HepG2 (cell line): Measurements from ENCODE around the gene FUT6. TPM values are rescaled to one million over a fixed set of nuclear protein-coding genes. Genes with fewer than 3 reads are reported as not detected.
A peak's percentile ranks its signal among the peaks of the same experiment; 100 is the strongest.

Experiments used
- AFF4 ChIP-seq: sonication (generic); formaldehyde crosslinking; IDR thresholded peaks from 2 replicates; pipeline ENCODE4 v1.4.0; 2020; ENCODE audit warnings: missing genetic modification reagents
- CENPX ChIP-seq: sonication (generic); formaldehyde crosslinking; IDR thresholded peaks from 2 replicates; pipeline ENCODE4 v1.9.0; 2021; ENCODE audit warnings: mild to moderate bottlenecking, missing genetic modification reagents, moderate library complexity
- FOSL2 ChIP-seq: sonication (generic); formaldehyde crosslinking; IDR thresholded peaks from 2 replicates; pipeline ENCODE4 v1.4.0; 2020; ENCODE audit warnings: missing genetic modification reagents
- FUBP1 ChIP-seq: sonication (generic); formaldehyde crosslinking; IDR thresholded peaks from 2 replicates; pipeline ENCODE4 v1.5.1; 2020; ENCODE audit warnings: missing genetic modification reagents, mild to moderate bottlenecking, borderline replicate concordance
- GATAD2A ChIP-seq: IDR thresholded peaks from 2 replicates; pipeline ENCODE4 v1.6.1; 2016
- HDAC1 ChIP-seq: sonication (generic); formaldehyde crosslinking; IDR thresholded peaks from 2 replicates; pipeline ENCODE4 v1.5.1; 2020; ENCODE audit warnings: mild to moderate bottlenecking, missing genetic modification reagents
- HINFP ChIP-seq: sonication (generic); formaldehyde crosslinking; IDR thresholded peaks from 2 replicates; pipeline ENCODE4 v1.4.0; 2020; ENCODE audit warnings: low read depth, mild to moderate bottlenecking, missing genetic modification reagents
- IRF2 ChIP-seq: IDR thresholded peaks from 2 replicates; pipeline ENCODE4 v1.6.1; 2018; ENCODE audit warnings: missing genetic modification reagents, missing compliant biosample characterization
- LRRFIP1 ChIP-seq: sonication (generic); formaldehyde crosslinking; conservative IDR thresholded peaks from 2 replicates; pipeline ENCODE4 v1.4.0; 2020; ENCODE audit warnings: missing genetic modification reagents
- NFKB2 ChIP-seq: sonication (generic); formaldehyde crosslinking; IDR thresholded peaks from 2 replicates; pipeline ENCODE4 v1.4.0; 2020; ENCODE audit warnings: missing genetic modification reagents, borderline replicate concordance
- SAFB2 ChIP-seq: sonication (generic); formaldehyde crosslinking; IDR thresholded peaks from 2 replicates; pipeline ENCODE4 v1.5.1; 2020; ENCODE audit warnings: missing genetic modification reagents, low read depth, mild to moderate bottlenecking, borderline replicate concordance
- SIX4 ChIP-seq: sonication (generic); formaldehyde crosslinking; IDR thresholded peaks from 2 replicates; pipeline ENCODE4 v1.4.0; 2020; ENCODE audit warnings: missing genetic modification reagents
- THAP11 ChIP-seq: IDR thresholded peaks from 2 replicates; pipeline ENCODE4 v1.6.1; 2016; ENCODE audit warnings: missing biosample characterization, missing genetic modification reagents
- TOPORS ChIP-seq: sonication (generic); formaldehyde crosslinking; IDR thresholded peaks from 2 replicates; pipeline ENCODE4 v1.8.0; 2023; ENCODE audit warnings: mild to moderate bottlenecking, missing genetic modification reagents
- ZNF441 ChIP-seq: sonication (generic); formaldehyde crosslinking; IDR thresholded peaks from 2 replicates; pipeline ENCODE4 v1.7.0; 2021; ENCODE audit warnings: missing genetic modification reagents, borderline replicate concordance
- ZNF607 ChIP-seq: sonication (generic); formaldehyde crosslinking; IDR thresholded peaks from 2 replicates; pipeline ENCODE4 v1.5.1; 2020; ENCODE audit warnings: missing genetic modification reagents, mild to moderate bottlenecking, borderline replicate concordance
- ZNF614 ChIP-seq: IDR thresholded peaks from 2 replicates; pipeline ENCODE4 v1.6.1; 2018; ENCODE audit warnings: missing biosample characterization, missing genetic modification reagents, inconsistent platforms, borderline replicate concordance
- ZNF816 ChIP-seq: sonication (generic); formaldehyde crosslinking; IDR thresholded peaks from 2 replicates; pipeline ENCODE4 v1.8.0; 2022; ENCODE audit warnings: missing genetic modification reagents, mild to moderate bottlenecking, borderline replicate concordance
- ZSCAN25 ChIP-seq: sonication (generic); formaldehyde crosslinking; IDR thresholded peaks from 2 replicates; pipeline ENCODE4 v1.8.0; 2022; ENCODE audit warnings: mild to moderate bottlenecking, missing genetic modification reagents
- polyA plus RNA-seq, 8 experiments: library from polyadenylated mRNA; depleted of rRNA in 3 of 8; stranded (reverse) in 7 of 8; unstranded in 1 of 8; fragments of >200 nt; fragmentation: Illumina TruSeq in 4 of 8; extraction: Trizol in 4 of 8; gene quantifications; 2 replicates each; pipeline versions ENCODE4 v1.2.1 to v1.2.3, GENCODE V29; 2011 to 2016; ENCODE audit warnings: low read depth in 4 of 8, missing spikeins in 1 of 8, mixed read lengths in 1 of 8; ENCODE audit not compliant: insufficient read depth in 1 of 8
- total RNA-seq, 5 experiments: library from RNA; depleted of rRNA; stranded (reverse); fragments of >200 nt; fragmentation: Illumina TruSeq; extraction: Trizol; gene quantifications; 2 replicates each; pipeline ENCODE4 v1.2.3, GENCODE V29; 2016; ENCODE audit warnings: low read depth in 1 of 5

FUT6 gene
- total and polyA plus RNA-seq, 2 of the 13 experiments (the other 11 are each of a cell fraction or from before 2014, with no cell fraction given), result 8.2 to 27.7 TPM

- TF ChIP-seq ZNF441 (CRISPR knock-in tag), result no peak
- TF ChIP-seq ZSCAN25 (CRISPR knock-in tag), result no peak
- no peak for TF ChIP-seq FOSL2 (CRISPR knock-in tag)
- no peak for TF ChIP-seq SAFB2 (CRISPR knock-in tag)
- TF ChIP-seq AFF4, result no peak
- TF ChIP-seq SIX4 (CRISPR knock-in tag), result no peak
- TF ChIP-seq CENPX (CRISPR knock-in tag), result no peak
- peak; percentile 62 for TF ChIP-seq HDAC1 (CRISPR knock-in tag)
- 0 out of 2 replicates have a peak, but pooled peaks have one; percentile 57 for TF ChIP-seq HINFP (CRISPR knock-in tag)
- TF ChIP-seq IRF2, result peak; percentile 70
- TF ChIP-seq NFKB2, result no peak
- peak; percentile 37; the same call in 1 of the 2 replicates for TF ChIP-seq THAP11 (CRISPR knock-in tag)
- TF ChIP-seq TOPORS (CRISPR knock-in tag), result peak; percentile 82; the same call in 1 of the 2 replicates
- TF ChIP-seq FUBP1 (CRISPR knock-in tag), result no peak
- no peak for TF ChIP-seq LRRFIP1 (CRISPR knock-in tag)
- peak; percentile 75 for TF ChIP-seq GATAD2A (CRISPR knock-in tag)
- no peak; the same call in 1 of the 2 replicates for TF ChIP-seq ZNF816 (CRISPR knock-in tag)
- peak; percentile 59; the same call in 1 of the 2 replicates for TF ChIP-seq ZNF607 (CRISPR knock-in tag)
- no peak for TF ChIP-seq ZNF614 (CRISPR knock-in tag)
These were observed at the start of gene FUT6 (continued) for GRCh38 chr19:5839065-5840017.
